Measurements from ENCODE around the gene CNNM1.

Gene CNNM1

GRCh38 chr10:99403674-99404073 is 74.5 kb downstream of the CNNM1 start:
- no peak for DNase-seq (ENCODE audit: low read depth)
- TF ChIP-seq, protein P1, sequence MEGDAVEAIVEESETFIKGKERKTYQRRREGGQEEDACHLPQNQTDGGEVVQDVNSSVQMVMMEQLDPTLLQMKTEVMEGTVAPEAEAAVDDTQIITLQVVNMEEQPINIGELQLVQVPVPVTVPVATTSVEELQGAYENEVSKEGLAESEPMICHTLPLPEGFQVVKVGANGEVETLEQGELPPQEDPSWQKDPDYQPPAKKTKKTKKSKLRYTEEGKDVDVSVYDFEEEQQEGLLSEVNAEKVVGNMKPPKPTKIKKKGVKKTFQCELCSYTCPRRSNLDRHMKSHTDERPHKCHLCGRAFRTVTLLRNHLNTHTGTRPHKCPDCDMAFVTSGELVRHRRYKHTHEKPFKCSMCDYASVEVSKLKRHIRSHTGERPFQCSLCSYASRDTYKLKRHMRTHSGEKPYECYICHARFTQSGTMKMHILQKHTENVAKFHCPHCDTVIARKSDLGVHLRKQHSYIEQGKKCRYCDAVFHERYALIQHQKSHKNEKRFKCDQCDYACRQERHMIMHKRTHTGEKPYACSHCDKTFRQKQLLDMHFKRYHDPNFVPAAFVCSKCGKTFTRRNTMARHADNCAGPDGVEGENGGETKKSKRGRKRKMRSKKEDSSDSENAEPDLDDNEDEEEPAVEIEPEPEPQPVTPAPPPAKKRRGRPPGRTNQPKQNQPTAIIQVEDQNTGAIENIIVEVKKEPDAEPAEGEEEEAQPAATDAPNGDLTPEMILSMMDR (IDR thresholded peaks at IDR 0.05; ENCODE audit: insufficient read depth, low read depth, low read length, missing control alignments), result no peak
- H3K4me3 ChIP-seq (ENCODE audit: low read depth, low read length), result no peak overlapping the region

- H3K4me3 ChIP-seq (ENCODE audit: low read depth, low read length), result no peak overlapping the region
- TF ChIP-seq, protein P1 (IDR thresholded peaks at IDR 0.05; ENCODE audit: insufficient read depth, low read depth, low read length, missing control alignments), result no peak
- DNase-seq (ENCODE audit: low read depth), result no peak
These were observed 77.0 kb downstream of the CNNM1 start for GRCh38 chr10:99406149-99406548.

DNA sequence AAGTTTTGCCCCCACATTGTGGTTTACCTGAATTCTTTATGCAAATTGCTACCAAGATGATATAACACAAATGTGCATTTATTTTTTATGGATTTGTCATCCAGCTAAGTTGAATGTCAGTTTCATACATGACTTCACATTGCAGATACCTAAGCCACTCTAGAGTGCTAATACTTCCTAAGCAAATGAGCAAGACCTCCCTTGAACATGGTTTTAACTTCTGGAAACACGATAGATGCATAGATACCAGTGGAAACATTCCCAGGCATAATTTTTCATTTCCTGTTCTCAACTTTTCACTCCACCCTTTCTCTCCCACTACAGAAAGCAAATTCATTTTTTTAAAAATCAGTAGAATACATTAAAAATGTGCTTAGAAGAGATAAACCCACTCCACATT is 81.0 kb downstream of the CNNM1 start:
- H3K4me3 ChIP-seq (ENCODE audit: low read depth, low read length), result no peak overlapping the region
- DNase-seq (ENCODE audit: low read depth), result no peak
- TF ChIP-seq, protein P1 (IDR thresholded peaks at IDR 0.05; ENCODE audit: insufficient read depth, low read depth, low read length, missing control alignments), result no peak

- H3K4me3 ChIP-seq (ENCODE audit: low read depth, low read length), result no peak overlapping the region
- TF ChIP-seq, protein P1 (IDR thresholded peaks at IDR 0.05; ENCODE audit: insufficient read depth, low read depth, low read length, missing control alignments), result no peak
- DNase-seq (ENCODE audit: low read depth), result no peak
These were observed 81.7 kb downstream of the CNNM1 start for GRCh38 chr10:99410876-99411275.

DNA sequence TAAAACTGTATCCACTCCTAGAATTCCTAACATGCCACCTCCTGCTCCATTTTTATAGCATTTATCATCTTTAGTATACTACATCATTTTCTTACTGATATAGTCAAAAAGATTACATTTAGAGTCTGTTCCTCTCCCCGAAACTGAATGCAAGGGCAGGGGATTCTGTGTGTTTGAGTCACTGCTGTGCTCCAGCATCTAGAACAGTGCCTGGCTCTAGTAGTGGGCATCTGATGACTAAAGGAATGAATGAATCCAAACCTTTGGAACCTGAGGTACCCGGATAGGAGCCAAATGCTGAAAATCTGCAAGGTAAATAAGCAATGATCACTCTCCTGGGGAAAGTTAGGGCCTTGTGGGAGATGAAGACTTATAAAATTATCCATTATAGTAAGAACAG is 82.4 kb downstream of the CNNM1 start:
- no peak overlapping the region for H3K4me3 ChIP-seq (ENCODE audit: low read depth, low read length)
- no peak for DNase-seq (ENCODE audit: low read depth)
- TF ChIP-seq, protein P1 (IDR thresholded peaks at IDR 0.05; ENCODE audit: insufficient read depth, low read depth, low read length, missing control alignments), result no peak

DNA sequence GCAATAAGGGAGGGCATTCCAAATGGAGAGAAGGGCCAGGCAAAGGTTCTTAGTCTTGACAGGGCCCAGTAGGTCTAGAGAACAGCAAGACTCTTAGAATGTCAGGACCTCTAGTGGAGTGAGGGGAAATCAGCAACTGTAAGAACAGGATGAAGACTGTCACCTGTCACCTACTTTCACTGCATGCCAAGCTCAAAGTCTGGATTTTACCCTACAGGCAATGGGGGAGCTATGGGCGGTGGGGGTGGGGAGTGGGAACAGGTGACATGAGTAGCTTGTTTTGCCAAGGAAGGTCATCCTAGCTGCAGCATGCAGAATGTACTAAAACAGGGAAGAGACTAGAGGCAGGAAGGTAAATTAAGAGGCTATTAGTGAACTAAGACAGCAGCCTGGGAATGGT is 82.9 kb downstream of the CNNM1 start:
- H3K4me3 ChIP-seq (ENCODE audit: low read depth, low read length), result no peak overlapping the region
- TF ChIP-seq, protein P1 (IDR thresholded peaks at IDR 0.05; ENCODE audit: insufficient read depth, low read depth, low read length, missing control alignments), result no peak
- no peak for DNase-seq (ENCODE audit: low read depth)

DNA sequence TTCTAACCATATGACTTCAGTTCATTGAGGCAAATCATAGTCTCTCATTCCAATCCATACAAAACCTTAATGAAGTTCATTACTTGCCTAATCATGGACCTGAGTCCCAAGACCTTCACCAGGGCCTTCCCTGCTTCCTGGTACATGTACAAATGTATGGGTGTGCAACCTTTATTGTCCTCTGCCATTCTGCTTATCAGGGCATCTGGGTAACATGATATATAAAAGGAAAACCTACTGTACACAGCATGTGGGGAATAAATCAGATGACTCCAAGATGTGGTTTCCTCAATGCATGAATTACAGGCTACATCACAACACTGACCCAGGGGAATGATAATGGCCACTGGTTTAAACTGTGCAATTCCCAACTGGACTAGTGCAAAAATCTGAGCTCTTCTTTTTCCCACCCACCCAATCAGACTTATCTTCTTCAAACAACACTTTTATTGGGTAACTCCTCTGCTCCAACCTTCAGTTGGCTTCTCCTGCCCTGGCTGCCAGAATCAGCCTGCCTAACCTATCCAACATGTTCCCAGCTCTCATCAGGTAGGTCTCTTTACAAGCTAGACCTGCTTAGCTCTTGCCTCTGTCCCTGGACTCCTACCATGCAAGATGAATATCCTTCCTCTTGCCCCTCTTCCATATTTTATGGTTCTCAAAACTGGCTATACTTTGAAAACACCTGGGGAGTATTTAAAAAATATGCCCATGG is 89.9 kb downstream of the CNNM1 start:
- no peak overlapping the region for H3K4me3 ChIP-seq (ENCODE audit: low read depth, low read length)
- TF ChIP-seq, protein P1 (IDR thresholded peaks at IDR 0.05; ENCODE audit: insufficient read depth, low read depth, low read length, missing control alignments), result no peak
- DNase-seq (ENCODE audit: low read depth), result no peak
